ENCODE data around the gene C2orf81. TPM values are rescaled to one million over a fixed set of nuclear protein-coding genes. Genes with fewer than 3 reads are reported as not detected.
A peak's percentile ranks its signal among the peaks of the same experiment; 100 is the strongest.
"Not testable (repeated sequence)": the region's sequence is repeated elsewhere in the genome, so short reads cannot be mapped to it uniquely, and the experiment has no call there.

C2orf81 gene
- total RNA-seq, 1 donor: 0.72 TPM

DNA sequence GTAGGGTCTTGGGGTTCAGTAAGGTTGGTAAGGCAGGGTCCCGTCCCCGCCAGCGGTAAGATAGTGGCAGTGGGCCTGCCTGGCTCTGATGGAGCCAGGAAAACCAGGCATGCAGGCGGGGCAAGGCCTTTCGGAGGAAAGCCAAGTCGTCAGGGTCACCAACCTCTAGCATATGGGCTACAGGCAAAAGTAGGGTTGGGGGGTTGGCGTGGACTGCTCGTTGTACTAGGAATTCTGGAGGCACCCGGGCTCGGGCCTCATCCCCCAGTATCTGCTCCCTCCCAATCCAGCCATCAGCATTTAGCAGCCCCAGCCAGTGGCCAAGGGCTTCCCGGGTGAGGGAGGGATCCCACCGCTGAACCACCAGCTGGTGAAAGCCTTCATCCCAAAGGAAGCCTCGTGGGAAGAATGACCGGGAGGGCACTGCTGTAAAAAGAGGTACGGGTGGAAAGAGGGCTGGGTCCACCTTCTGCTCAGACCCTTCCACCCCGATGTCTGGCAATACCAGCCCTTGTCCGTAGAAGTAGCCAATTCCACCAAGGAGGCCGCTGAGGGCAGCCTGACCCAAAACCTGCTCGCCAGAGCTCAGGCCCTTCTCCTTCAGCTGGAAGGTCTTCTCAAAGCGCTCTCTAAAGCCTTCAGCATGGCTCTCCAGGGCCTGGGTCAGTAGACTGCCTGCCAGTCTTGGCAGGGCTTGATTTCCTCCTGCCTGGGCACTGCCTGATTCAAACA lies 40.8 kb upstream of the C2orf81 start:
- peaks cover 43% of the 10 kb centered on the region for H3K79me2 ChIP-seq (ENCODE audit: insufficient read depth, low read length)
- H3K4me1 ChIP-seq (ENCODE audit: insufficient read depth, low read length): peaks cover 17% of the 10 kb centered on the region
- no peak for DNase-seq (ENCODE audit: insufficient read length, low spot score, missing footprints)
- no peak overlapping the region for H3K27ac ChIP-seq (ENCODE audit: low read depth, low read length)
- TF ChIP-seq, protein P1, sequence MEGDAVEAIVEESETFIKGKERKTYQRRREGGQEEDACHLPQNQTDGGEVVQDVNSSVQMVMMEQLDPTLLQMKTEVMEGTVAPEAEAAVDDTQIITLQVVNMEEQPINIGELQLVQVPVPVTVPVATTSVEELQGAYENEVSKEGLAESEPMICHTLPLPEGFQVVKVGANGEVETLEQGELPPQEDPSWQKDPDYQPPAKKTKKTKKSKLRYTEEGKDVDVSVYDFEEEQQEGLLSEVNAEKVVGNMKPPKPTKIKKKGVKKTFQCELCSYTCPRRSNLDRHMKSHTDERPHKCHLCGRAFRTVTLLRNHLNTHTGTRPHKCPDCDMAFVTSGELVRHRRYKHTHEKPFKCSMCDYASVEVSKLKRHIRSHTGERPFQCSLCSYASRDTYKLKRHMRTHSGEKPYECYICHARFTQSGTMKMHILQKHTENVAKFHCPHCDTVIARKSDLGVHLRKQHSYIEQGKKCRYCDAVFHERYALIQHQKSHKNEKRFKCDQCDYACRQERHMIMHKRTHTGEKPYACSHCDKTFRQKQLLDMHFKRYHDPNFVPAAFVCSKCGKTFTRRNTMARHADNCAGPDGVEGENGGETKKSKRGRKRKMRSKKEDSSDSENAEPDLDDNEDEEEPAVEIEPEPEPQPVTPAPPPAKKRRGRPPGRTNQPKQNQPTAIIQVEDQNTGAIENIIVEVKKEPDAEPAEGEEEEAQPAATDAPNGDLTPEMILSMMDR (IDR thresholded peaks at IDR 0.05; ENCODE audit: extremely low read depth, low read depth, low read length): no peak
- no peaks in the 10 kb centered on the region for H3K9me3 ChIP-seq (ENCODE audit: low read depth, low read length)
- no peaks in the 10 kb centered on the region for H3K27me3 ChIP-seq (ENCODE audit: insufficient read depth, low read length)
- H2AFZ ChIP-seq (ENCODE audit: low read length): no peak overlapping the region
- H4K20me1 ChIP-seq (ENCODE audit: insufficient read depth, low read length): peaks cover 5% of the 10 kb centered on the region
- no peak overlapping the region for H3K4me2 ChIP-seq (ENCODE audit: insufficient read depth, low read length)
- H3K36me3 ChIP-seq (ENCODE audit: insufficient read depth, low read length): peaks cover 27% of the 10 kb centered on the region
- no peak overlapping the region for H3K4me3 ChIP-seq (ENCODE audit: insufficient read depth, low read length)

DNA sequence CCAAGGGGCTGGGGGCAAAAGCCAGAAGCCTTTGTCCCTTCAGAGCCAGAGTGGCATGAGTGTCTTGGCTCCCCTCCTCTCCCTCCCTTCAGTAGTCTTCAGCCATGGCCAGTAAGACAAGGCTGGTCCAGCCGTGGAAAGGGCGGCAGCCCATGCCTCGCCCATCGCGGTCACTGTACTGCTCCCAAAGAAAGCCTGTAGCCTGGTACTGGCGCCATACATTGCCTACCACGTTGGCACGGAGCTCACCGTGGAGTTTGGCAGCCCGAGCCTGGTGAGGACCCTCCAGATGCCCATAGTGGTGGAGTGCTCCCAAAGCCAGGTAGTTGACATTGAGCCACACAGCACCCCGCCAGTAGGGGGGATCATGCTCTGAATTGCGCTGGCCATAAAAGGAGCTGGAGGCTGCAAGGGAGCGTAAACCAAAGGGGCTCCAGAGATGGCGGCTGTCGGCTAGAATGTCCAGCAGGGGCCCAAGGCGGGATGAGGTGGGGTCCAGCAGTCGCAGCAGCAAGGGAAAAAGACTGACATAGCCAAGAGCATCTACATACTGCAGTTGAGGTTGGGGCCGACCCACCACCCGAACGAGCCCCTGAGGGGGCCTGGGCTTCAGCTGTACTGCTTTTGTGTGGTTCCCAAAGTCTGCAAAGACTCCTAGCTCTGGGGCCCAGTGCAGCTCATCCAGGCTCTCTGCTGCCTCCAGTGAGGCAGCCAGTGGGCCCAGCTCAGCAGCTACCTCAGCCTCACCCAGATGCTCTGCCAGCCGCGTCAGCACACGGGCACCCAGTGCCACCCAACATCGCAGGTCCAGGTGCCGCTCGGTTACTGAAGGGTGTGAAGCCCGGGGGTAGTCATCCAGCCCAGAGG lies 40.0 kb upstream of the C2orf81 start:
- peak; percentile 47 for DNase-seq (ENCODE audit: insufficient read length, low spot score, missing footprints)
- Histone ChIP-seq H3K27ac (ENCODE audit: low read depth, low read length) (no peak overlapping the region), H3K9me3 (ENCODE audit: low read depth, low read length) (no peaks in the 10 kb centered on the region), H3K79me2 (ENCODE audit: insufficient read depth, low read length) (peaks cover 46% of the 10 kb centered on the region), H3K27me3 (ENCODE audit: insufficient read depth, low read length) (no peaks in the 10 kb centered on the region), H3K4me1 (ENCODE audit: insufficient read depth, low read length) (peaks cover 24% of the 10 kb centered on the region), H3K4me2 (ENCODE audit: insufficient read depth, low read length) (no peak overlapping the region), H3K4me3 (ENCODE audit: insufficient read depth, low read length) (no peak overlapping the region), H4K20me1 (ENCODE audit: insufficient read depth, low read length) (peaks cover 5% of the 10 kb centered on the region), H3K36me3 (ENCODE audit: insufficient read depth, low read length) (peaks cover 27% of the 10 kb centered on the region), H2AFZ (ENCODE audit: low read length) (no peak overlapping the region)
- TF ChIP-seq, protein P1 (IDR thresholded peaks at IDR 0.05; ENCODE audit: extremely low read depth, low read depth, low read length): peak; percentile 16

DNA sequence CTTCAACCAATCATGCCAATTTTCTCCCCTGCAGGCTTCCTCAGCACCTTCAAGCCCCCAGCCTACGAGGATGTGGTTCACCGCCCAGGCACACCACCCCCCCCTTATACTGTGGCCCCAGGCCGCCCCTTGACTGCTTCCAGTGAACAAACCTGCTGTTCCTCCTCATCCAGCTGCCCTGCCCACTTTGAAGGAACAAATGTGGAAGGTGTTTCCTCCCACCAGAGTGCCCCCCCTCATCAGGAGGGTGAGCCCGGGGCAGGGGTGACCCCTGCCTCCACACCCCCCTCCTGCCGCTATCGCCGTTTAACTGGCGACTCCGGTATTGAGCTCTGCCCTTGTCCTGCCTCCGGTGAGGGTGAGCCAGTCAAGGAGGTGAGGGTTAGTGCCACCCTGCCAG lies 38.8 kb upstream of the C2orf81 start:
- not testable (repeated sequence) for H3K27ac ChIP-seq (ENCODE audit: low read depth, low read length); H3K4me2 ChIP-seq (ENCODE audit: insufficient read depth, low read length); H2AFZ ChIP-seq (ENCODE audit: low read length); H3K9me3 ChIP-seq (ENCODE audit: low read depth, low read length); H3K27me3 ChIP-seq (ENCODE audit: insufficient read depth, low read length); H4K20me1 ChIP-seq (ENCODE audit: insufficient read depth, low read length); H3K4me3 ChIP-seq (ENCODE audit: insufficient read depth, low read length); DNase-seq (ENCODE audit: insufficient read length, low spot score, missing footprints)
- H3K36me3 ChIP-seq (ENCODE audit: insufficient read depth, low read length): peaks cover 27% of the 10 kb centered on the region
- H3K4me1 ChIP-seq (ENCODE audit: insufficient read depth, low read length): peaks cover 35% of the 10 kb centered on the region
- H3K79me2 ChIP-seq (ENCODE audit: insufficient read depth, low read length): peaks cover 49% of the 10 kb centered on the region

- Histone ChIP-seq H3K4me1 (ENCODE audit: insufficient read depth, low read length) (peaks cover 35% of the 10 kb centered on the region), H3K79me2 (ENCODE audit: insufficient read depth, low read length) (peaks cover 43% of the 10 kb centered on the region), H3K36me3 (ENCODE audit: insufficient read depth, low read length) (peaks cover 27% of the 10 kb centered on the region), H3K4me2 (ENCODE audit: insufficient read depth, low read length) (peak overlapping the region; percentile 99), H3K4me3 (ENCODE audit: insufficient read depth, low read length) (peak overlapping the region; percentile 96)
- H3K9me3 ChIP-seq (ENCODE audit: low read depth, low read length); H2AFZ ChIP-seq (ENCODE audit: low read length); H3K27ac ChIP-seq (ENCODE audit: low read depth, low read length); H3K27me3 ChIP-seq (ENCODE audit: insufficient read depth, low read length); H4K20me1 ChIP-seq (ENCODE audit: insufficient read depth, low read length): not testable (repeated sequence)
- DNase-seq (ENCODE audit: insufficient read length, low spot score, missing footprints): peak; percentile 67
These were observed 38.2 kb upstream of the C2orf81 start for GRCh38 chr2:74459503-74460118.
